PC-3 (cell line): ENCODE results near the gene RRBP1. TPM values are rescaled to one million over a fixed set of nuclear protein-coding genes. Genes with fewer than 3 reads are reported as not detected.

Source experiments
- ATAC-seq: fragments of 200-7000 bp; cut with Tn5 transposase; 2 replicates; pipeline ENCODE4 v1.9.1; 2020; ENCODE audit warnings: mild to moderate bottlenecking, moderate library complexity
- BruUV-seq: library from RNA; stranded (reverse); fragments of 400-500 nt; replicated peaks from 2 replicates; lab custom pipeline; 2021; lab: Mats Ljungman, UMichigan
- CTCF ChIA-PET: fragments of 300-600 bp; sonication (Branson Sonifier 250); formaldehyde crosslinking; loops from one replicate; lab custom pipeline; 2022; ENCODE audit warnings: antibody characterized with exemption; lab: Charles Lee
- POLR2A ChIA-PET: fragments of 300-600 bp; sonication (Branson Sonifier 250); formaldehyde crosslinking; loops from one replicate; lab custom pipeline; 2022; ENCODE audit warnings: antibody characterized with exemption; ENCODE audit not compliant: unreplicated experiment; lab: Charles Lee
- DNase-seq: peaks from one replicate; pipeline ENCODE4 v3.0.0-alpha.2; 2015
- H2AFZ ChIP-seq: fragments of 300-600 bp; sonication (generic); 2 replicates; pipeline ENCODE4 v1.6.0; 2016; ENCODE audit warnings: antibody characterized with exemption, low read length
- H3F3A ChIP-seq: fragments of 300-600 bp; sonication (generic); one replicate; pipeline ENCODE4 v1.6.0; 2017; ENCODE audit warnings: antibody characterized with exemption, low read length, control low read depth, mild to moderate bottlenecking; ENCODE audit not compliant: unreplicated experiment
- H3K27ac ChIP-seq: fragments of 300-600 bp; sonication (generic); 2 replicates; pipeline ENCODE4 v1.5.1; 2016; ENCODE audit warnings: mild to moderate bottlenecking, low read length
- H3K27me3 ChIP-seq: fragments of 300-600 bp; sonication (generic); 2 replicates; pipeline ENCODE4 v1.6.1; 2016; ENCODE audit warnings: low read length, mixed read lengths
- H3K36me3 ChIP-seq: fragments of 300-600 bp; sonication (generic); 2 replicates; pipeline ENCODE4 v1.6.1; 2016; ENCODE audit warnings: low read depth, mixed run types, low read length, mixed read lengths
- H3K4me1 ChIP-seq: fragments of 300-600 bp; sonication (generic); 2 replicates; pipeline ENCODE4 v1.5.1; 2016; ENCODE audit warnings: low read length; ENCODE audit not compliant: insufficient read depth
- H3K4me2 ChIP-seq: fragments of 300-600 bp; sonication (generic); 2 replicates; pipeline ENCODE4 v1.6.0; 2016; ENCODE audit warnings: low read length
- H3K4me3 ChIP-seq: fragments of 300-600 bp; sonication (generic); 2 replicates; pipeline ENCODE4 v1.5.1; 2016; ENCODE audit warnings: mild to moderate bottlenecking, low read length, mixed read lengths
- H3K79me2 ChIP-seq: fragments of 300-600 bp; sonication (generic); 2 replicates; pipeline ENCODE4 v1.6.1; 2017; ENCODE audit warnings: low read length, mixed read lengths
- H3K9ac ChIP-seq: fragments of 300-600 bp; sonication (generic); 2 replicates; pipeline ENCODE4 v1.6.0; 2016; ENCODE audit warnings: mild to moderate bottlenecking, low read length
- H3K9me2 ChIP-seq: fragments of 300-600 bp; sonication (generic); replicated peaks from 2 replicates; pipeline ENCODE4 v1.6.1; 2016; ENCODE audit warnings: mixed run types, low read length, mixed read lengths
- H3K9me3 ChIP-seq: fragments of 300-600 bp; sonication (generic); 2 replicates; pipeline ENCODE4 v1.6.1; 2016; ENCODE audit warnings: low read length, mixed read lengths
- H4K20me1 ChIP-seq: fragments of 300-600 bp; sonication (generic); 2 replicates; pipeline ENCODE4 v1.6.1; 2016; ENCODE audit warnings: low read length, mixed read lengths
- CTCF ChIP-seq: fragments of 300-600 bp; sonication (generic); conservative IDR thresholded peaks from 2 replicates; pipeline ENCODE4 v1.5.1; 2017; ENCODE audit warnings: antibody characterized with exemption, low read depth, mild to moderate bottlenecking, low read length
- EZH2 ChIP-seq: fragments of 300-600 bp; sonication (generic); IDR thresholded peaks from one replicate; pipeline ENCODE4 v1.6.1; 2017; ENCODE audit warnings: antibody characterized with exemption, mild to moderate bottlenecking, low read length; ENCODE audit not compliant: unreplicated experiment
- EZH2phosphoT487 ChIP-seq: fragments of 300-600 bp; sonication (generic); IDR thresholded peaks from 2 replicates; pipeline ENCODE4 v1.6.1; 2018; ENCODE audit warnings: mild to moderate bottlenecking, antibody characterized with exemption, low read length, borderline replicate concordance
- intact Hi-C: fragments of 100-400 bp; cut with micrococcal nuclease; formaldehyde crosslinking; loops from 2 replicates; pipeline ENCODE4 v1.9.0; 2023
- total RNA-seq: library from RNA; depleted of rRNA; stranded (reverse); fragments of >200 nt; gene quantifications from 2 replicates; pipeline ENCODE4 v1.2.3, GENCODE V29; 2014

RRBP1 gene
- total RNA-seq, 1 experiment from 2014 or later: 176 TPM

- ChIA-PET POLR2A (interaction anchor here (0.5 kb wide), 1 partner anchor 19 kb away, joined by 3 read pairs; no protein-coding TSS in a partner anchor), CTCF (no interaction called here)
- intact Hi-C loops: no loop called here
Observed at GRCh38 chr20:17701826-17702225, 19.8 kb upstream of the RRBP1 start.

DNA sequence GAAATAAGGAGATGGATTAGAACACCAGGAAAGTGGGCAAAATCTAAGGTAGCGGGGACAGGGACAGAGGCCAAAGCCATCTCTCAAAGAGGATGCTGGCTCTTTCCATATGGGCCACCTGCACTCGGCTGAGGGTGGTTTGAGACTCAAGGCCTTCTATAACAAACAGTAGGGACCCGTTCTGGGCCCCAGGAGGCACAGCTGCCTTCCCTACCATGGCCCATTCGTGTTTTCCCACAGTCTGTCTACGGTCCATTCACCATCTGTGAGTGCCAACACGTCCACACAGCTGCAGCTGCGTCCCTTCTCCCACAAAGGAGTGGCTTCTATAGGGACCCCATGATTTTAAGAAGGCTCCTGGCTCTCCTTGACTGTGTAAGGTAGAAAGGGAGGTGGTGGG, 18.6 kb upstream of the RRBP1 start:
- CTCF ChIA-PET: no interaction called here
- peaks cover 6% of the 10 kb centered on the region; the same call in 1 of the 2 replicates for H3K4me1 ChIP-seq
- no peak for ATAC-seq

More at GRCh38 chr20:17701826-17702225, 19.8 kb upstream of the RRBP1 start:
- BruUV-seq: no TSS peak
- no peaks in the 10 kb centered on the region for H3F3A ChIP-seq
- no peaks in the 10 kb centered on the region for H4K20me1 ChIP-seq
- no peak overlapping the region for H3K9ac ChIP-seq
- H3K4me1 ChIP-seq: peaks cover 6% of the 10 kb centered on the region; the same call in 1 of the 2 replicates
- no peak overlapping the region for H3K27ac ChIP-seq
- no peak overlapping the region for H2AFZ ChIP-seq
- no peaks in the 10 kb centered on the region for H3K36me3 ChIP-seq
- H3K4me3 ChIP-seq: no peak overlapping the region
- no peaks in the 10 kb centered on the region for H3K27me3 ChIP-seq
- H3K4me2 ChIP-seq: no peak overlapping the region
- no peaks in the 10 kb centered on the region for H3K9me3 ChIP-seq
- H3K9me2 ChIP-seq: no peaks in the 10 kb centered on the region
- TF ChIP-seq EZH2phosphoT487: no peak
- DNase-seq (no peak), ATAC-seq (no peak)
- H3K79me2 ChIP-seq: no peaks in the 10 kb centered on the region

DNA sequence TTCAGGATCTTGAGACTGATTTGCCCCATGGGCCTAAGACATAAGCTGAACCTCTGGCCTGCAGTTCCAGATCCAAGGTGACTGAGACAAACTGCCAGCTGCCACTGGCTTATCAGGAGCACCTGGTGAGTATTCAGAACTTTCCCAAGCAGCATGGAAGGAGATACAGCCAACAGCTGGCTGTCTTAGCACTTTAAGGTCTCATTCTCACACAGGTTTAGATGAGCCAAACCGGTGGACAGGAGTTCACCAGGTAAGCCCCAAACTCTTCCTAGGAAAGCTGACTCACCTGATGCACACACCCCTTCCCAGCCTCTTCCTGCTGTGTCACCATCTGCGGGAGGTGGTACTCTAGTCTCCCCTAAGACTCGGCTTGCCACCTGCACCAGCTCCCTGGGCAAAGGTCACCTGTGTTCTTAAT, 17.9 kb upstream of the RRBP1 start, which contains the start of gene BANF2:
TSS of gene BANF2 (plus strand) at position 36 of the 421 bp plus-strand sequence. CDS start 25,060 bp downstream, outside the sequence.
- no peaks in the 10 kb centered on the region for H3K9me2 ChIP-seq
- 0 out of 2 replicates have a peak within 1 kb of the TSS, but pooled peaks have one; percentile 36 for H2AFZ ChIP-seq
- no peaks in the 10 kb centered on the region for H3K79me2 ChIP-seq
- intact Hi-C loops: no loop called here
- no peaks in the 10 kb centered on the region for H4K20me1 ChIP-seq
- no peaks in the 10 kb centered on the region for H3F3A ChIP-seq
- ATAC-seq: 0 out of 2 replicates have a peak, but pooled peaks have one; percentile 20
- ChIA-PET POLR2A (no interaction called here), CTCF (no interaction called here)
- BruUV-seq: no TSS peak
- H3K9me3 ChIP-seq: no peaks in the 10 kb centered on the region
- H3K27me3 ChIP-seq: no peaks in the 10 kb centered on the region
- H3K4me3 ChIP-seq: no peak within 1 kb of the TSS
- H3K4me2 ChIP-seq: no peak within 1 kb of the TSS
- no peak for TF ChIP-seq EZH2phosphoT487
- TF ChIP-seq CTCF: no peak
- no peak for TF ChIP-seq EZH2
- H3K36me3 ChIP-seq: no peaks in the 10 kb centered on the region
- DNase-seq: peak; percentile 43
- H3K4me1 ChIP-seq: peaks cover 6% of the 10 kb centered on the region; the same call in 1 of the 2 replicates
- H3K27ac ChIP-seq: no peak within 1 kb of the TSS
- no peak within 1 kb of the TSS for H3K9ac ChIP-seq

More for the DNA sequence above, 18.6 kb upstream of the RRBP1 start:
- Histone ChIP-seq H3K9me2 (no peaks in the 10 kb centered on the region), H3F3A (no peaks in the 10 kb centered on the region), H4K20me1 (no peaks in the 10 kb centered on the region), H3K4me3 (no peak overlapping the region), H3K4me2 (no peak overlapping the region), H3K27me3 (no peaks in the 10 kb centered on the region), H3K79me2 (no peaks in the 10 kb centered on the region), H3K9me3 (no peaks in the 10 kb centered on the region), H3K36me3 (no peaks in the 10 kb centered on the region), H3K9ac (no peak overlapping the region), H3K27ac (no peak overlapping the region), H2AFZ (0 out of 2 replicates have a peak overlapping the region, but pooled peaks have one; percentile 36)
- no peak for TF ChIP-seq EZH2
- TF ChIP-seq EZH2phosphoT487: no peak
- no peak for TF ChIP-seq CTCF
- intact Hi-C loops: no loop called here
- DNase-seq: no peak
- POLR2A ChIA-PET: no interaction called here
- no TSS peak for BruUV-seq
